ENCODE measurements around the gene KANSL3. TPM values are rescaled to one million over a fixed set of nuclear protein-coding genes. Genes with fewer than 3 reads are reported as not detected.

Gene KANSL3
- total and polyA plus RNA-seq, 9 of the 15 experiments (the other 6 are each of a cell fraction or from before 2014, with no cell fraction given), result 11.3 to 43.7 (median 27.9) TPM

DNA sequence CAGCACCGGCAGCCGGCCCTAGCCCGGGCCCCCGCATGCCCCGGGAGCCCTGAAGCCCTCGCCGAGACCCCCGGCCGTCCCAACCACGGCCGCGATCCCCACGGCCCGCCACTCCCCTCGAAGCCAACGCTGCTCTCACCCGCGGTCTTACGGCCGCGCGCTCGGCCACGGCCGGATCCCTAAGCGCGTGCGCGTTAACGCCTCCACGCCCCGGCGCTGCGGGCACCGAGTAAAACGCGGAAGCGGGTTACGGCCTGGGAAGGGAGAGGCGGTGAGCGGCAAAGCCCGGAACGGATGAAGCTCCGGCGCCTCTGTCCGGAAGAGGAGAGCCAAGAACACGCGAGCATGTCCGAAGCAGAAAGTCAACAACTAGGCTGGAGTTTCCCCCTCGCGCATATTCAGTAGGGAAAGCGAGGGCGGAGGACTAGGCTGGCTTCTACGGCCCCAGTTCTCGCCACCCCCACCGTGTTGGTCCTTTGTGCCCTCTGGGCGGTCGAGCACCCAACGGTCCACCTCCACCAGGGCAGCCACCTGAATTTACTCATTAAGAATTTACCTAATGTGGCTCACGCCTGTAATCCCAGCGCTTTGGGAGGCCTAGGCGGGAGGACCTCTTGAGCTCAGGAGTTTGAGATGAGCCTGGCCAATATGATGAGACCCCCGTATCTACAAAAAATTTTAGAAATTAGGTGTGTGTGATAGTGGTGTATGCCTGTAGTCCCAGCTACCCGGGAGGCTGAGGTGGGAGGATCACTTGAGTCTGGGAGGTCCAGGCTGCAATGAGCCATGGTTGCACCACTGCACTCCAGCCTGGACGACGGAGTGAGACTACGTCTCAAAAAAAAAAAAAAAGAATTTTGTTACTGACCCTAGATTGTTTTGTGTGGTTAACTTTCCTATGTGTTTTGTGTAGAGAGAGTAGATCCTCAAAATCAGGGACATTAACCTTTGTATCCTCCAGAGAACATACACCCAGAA is at the start of gene KANSL3 (continued):
- TF ChIP-seq, protein P1, sequence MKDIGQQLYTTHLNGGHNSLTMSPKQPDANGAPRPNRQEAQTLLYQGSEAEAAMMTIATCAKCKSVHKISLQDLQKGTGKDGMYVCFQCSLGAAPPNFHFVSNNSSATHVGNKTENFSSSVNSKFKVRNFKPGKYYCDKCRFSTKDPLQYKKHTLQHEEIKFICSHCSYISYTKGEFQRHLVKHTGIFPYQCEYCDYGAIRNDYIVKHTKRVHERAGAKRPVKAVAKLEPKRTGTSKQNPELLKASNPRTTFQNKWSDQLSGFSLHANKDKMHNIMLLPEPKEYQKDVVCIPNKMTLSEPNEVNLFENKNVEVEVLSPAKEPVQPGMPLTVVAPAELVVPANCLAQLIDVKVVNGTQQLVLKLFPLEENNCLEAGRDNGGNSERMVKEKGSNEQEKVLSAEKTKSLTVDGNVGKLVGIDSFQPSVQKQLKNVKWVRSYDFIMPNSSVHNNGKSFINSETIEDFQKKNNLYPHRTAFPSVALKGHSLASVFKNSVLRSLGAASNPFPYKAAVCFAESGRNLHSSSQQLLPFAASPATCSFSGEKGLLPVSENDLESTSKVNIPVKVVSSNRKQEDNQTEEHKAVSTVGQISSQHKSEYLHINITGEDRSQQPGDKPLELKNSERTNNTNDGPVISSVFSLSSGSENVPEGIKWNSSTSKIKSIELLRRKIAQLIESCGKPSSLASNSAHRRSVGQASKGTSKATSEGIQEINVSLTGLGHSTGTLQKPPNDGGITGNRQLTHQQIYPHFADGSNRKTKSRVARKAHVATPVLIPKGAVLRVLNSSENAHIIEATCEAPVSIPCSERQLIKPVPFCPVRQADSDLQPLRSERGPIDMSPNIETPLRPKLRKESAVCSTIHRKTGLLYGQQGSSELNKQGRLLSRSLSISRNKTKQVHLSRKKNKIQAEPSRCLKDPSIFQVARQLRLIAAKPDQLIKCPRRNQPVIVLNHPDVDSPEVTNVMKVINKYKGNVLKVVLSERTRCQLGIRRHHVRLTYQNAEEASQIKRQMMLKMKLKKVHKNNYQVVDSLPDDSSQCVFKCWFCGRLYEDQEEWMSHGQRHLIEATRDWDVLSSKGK (CRISPR knock-in tag; IDR thresholded peaks at IDR 0.05), result no peak
- TF ChIP-seq ZC3H4 (CRISPR knock-in tag; IDR thresholded peaks at IDR 0.05; ENCODE audit: borderline replicate concordance) (no peak), POLR3A (IDR thresholded peaks at IDR 0.05; ENCODE audit: borderline replicate concordance, extremely low read depth, insufficient read depth, insufficient read length) (no peak), ZNF57 (CRISPR knock-in tag; IDR thresholded peaks at IDR 0.05) (no peak), RBM25 (IDR thresholded peaks at IDR 0.05; ENCODE audit: low read depth, low read length, severe bottlenecking) (no peak), EHMT2 (IDR thresholded peaks at IDR 0.05) (peak; percentile 70; the same call in 1 of the 2 replicates), MBD2 (IDR thresholded peaks at IDR 0.05; ENCODE audit: borderline replicate concordance, low read depth) (peak; percentile 54), KDM2B (CRISPR knock-in tag; IDR thresholded peaks at IDR 0.05) (peak; percentile 94), ZNF12 (CRISPR knock-in tag; IDR thresholded peaks at IDR 0.05) (no peak), PURB (CRISPR knock-in tag; IDR thresholded peaks at IDR 0.05; ENCODE audit: low read depth) (no peak), ZNF184 (CRISPR knock-in tag; IDR thresholded peaks at IDR 0.05) (no peak), ZKSCAN8 (CRISPR knock-in tag; IDR thresholded peaks at IDR 0.05) (no peak), CREBBP (IDR thresholded peaks at IDR 0.05; ENCODE audit: low read depth, low read length) (no peak), CBFA2T3 (IDR thresholded peaks at IDR 0.05) (no peak; the same call in 1 of the 2 replicates), ZBTB17 (CRISPR knock-in tag; IDR thresholded peaks at IDR 0.05) (peak; percentile 71), ZNF644 (tag; IDR thresholded peaks at IDR 0.05; ENCODE audit: low read depth) (peak; percentile 76; the same call in 1 of the 2 replicates), ZEB2 (IDR thresholded peaks at IDR 0.05) (no peak), MTA2 (IDR thresholded peaks at IDR 0.05; ENCODE audit: low read depth) (no peak; the same call in 1 of the 2 replicates), CC2D1A (IDR thresholded peaks at IDR 0.05) (peak; percentile 58; the same call in 1 of the 2 replicates), ZNF551 (CRISPR knock-in tag; IDR thresholded peaks at IDR 0.05) (no peak), SMARCE1 (IDR thresholded peaks at IDR 0.05) (peak; percentile 50), NFE2 (IDR thresholded peaks at IDR 0.05; ENCODE audit: low read depth) (no peak)
- TF ChIP-seq, protein P2, sequence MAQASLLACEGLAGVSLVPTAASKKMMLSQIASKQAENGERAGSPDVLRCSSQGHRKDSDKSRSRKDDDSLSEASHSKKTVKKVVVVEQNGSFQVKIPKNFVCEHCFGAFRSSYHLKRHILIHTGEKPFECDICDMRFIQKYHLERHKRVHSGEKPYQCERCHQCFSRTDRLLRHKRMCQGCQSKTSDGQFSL (CRISPR knock-in tag; IDR thresholded peaks at IDR 0.05), result 0 out of 2 replicates have a peak, but pooled peaks have one; percentile 57
- TF ChIP-seq, protein P2 (tag; IDR thresholded peaks at IDR 0.05), result no peak

All from K562 (cell line).